CD4-positive, alpha-beta T cell (primary cell): Measurements from ENCODE around the gene JUP. TPM values are rescaled to one million over a fixed set of nuclear protein-coding genes. Genes with fewer than 3 reads are reported as not detected.

Experiments used
- ATAC-seq: fragments of 200-7000 bp; cut with Tn5 transposase; one replicate; pipeline ENCODE4 v1.10.0; 2022; ENCODE audit warnings: mild to moderate bottlenecking; ENCODE audit not compliant: poor library complexity
- CTCF ChIA-PET: fragments of 350-600 bp; sonication (Branson Sonifier 250); formaldehyde crosslinking; loops from one replicate; lab custom pipeline; 2021; ENCODE audit warnings: antibody characterized with exemption, inconsistent platforms; lab: Charles Lee
- POLR2A ChIA-PET: fragments of 350-600 bp; sonication (Branson Sonifier 250); formaldehyde crosslinking; loops from one replicate; lab custom pipeline; 2021; ENCODE audit warnings: antibody characterized with exemption, inconsistent platforms; lab: Charles Lee
- DNase-seq, 14 experiments: peaks; one replicate each; pipeline ENCODE4 v3.0.0-alpha.2; 2013 to 2020; ENCODE audit warnings: mixed read lengths in 2 of 14
- H3K27ac ChIP-seq, 2 donors: one replicate each; pipeline versions ENCODE4 v1.5.1 to v1.7.0; 2013; ENCODE audit warnings: low read length in 2 of 2, low read depth in 1 of 2, mild to moderate bottlenecking in 1 of 2
- H3K27me3 ChIP-seq, 2 experiments: 1 replicate in 1 of 2; 2 replicates in 1 of 2; pipeline versions ENCODE4 v1.6.1 to v1.7.0; 2013; ENCODE audit warnings: low read length in 2 of 2, control low read depth in 1 of 2, mild to moderate bottlenecking in 1 of 2, moderate library complexity in 1 of 2; ENCODE audit not compliant: insufficient read depth in 2 of 2, control insufficient read depth in 1 of 2
- H3K36me3 ChIP-seq: one replicate; pipeline ENCODE4 v1.6.1; 2013; ENCODE audit warnings: low read length, control low read depth; ENCODE audit not compliant: insufficient read depth
- H3K4me1 ChIP-seq: one replicate; pipeline ENCODE4 v1.6.1; 2013; ENCODE audit warnings: low read length, control low read depth; ENCODE audit not compliant: insufficient read depth
- H3K4me3 ChIP-seq: one replicate; pipeline ENCODE4 v1.5.1; 2013; ENCODE audit warnings: mild to moderate bottlenecking, low read length, moderate library complexity
- H3K9me3 ChIP-seq, 2 experiments: 1 replicate in 1 of 2; 2 replicates in 1 of 2; pipeline versions ENCODE4 v1.6.1 to v1.7.0; 2013; ENCODE audit warnings: low read length in 2 of 2, mild to moderate bottlenecking in 2 of 2, control low read depth in 1 of 2, moderate library complexity in 1 of 2; ENCODE audit not compliant: control insufficient read depth in 1 of 2, insufficient read depth in 1 of 2
- H3K27ac Mint-ChIP-seq: one replicate; pipeline ENCODE4 v1.8.0; 2020; ENCODE audit warnings: mixed read lengths
- H3K27me3 Mint-ChIP-seq: one replicate; pipeline ENCODE4 v1.8.0; 2021; ENCODE audit warnings: mixed read lengths
- H3K36me3 Mint-ChIP-seq: one replicate; pipeline ENCODE4 v1.8.0; 2021; ENCODE audit warnings: low read depth, mixed read lengths
- H3K4me1 Mint-ChIP-seq: one replicate; pipeline ENCODE4 v1.8.0; 2021; ENCODE audit warnings: low read depth, mixed read lengths
- H3K4me3 Mint-ChIP-seq: one replicate; pipeline ENCODE4 v1.8.0; 2020; ENCODE audit warnings: mild to moderate bottlenecking, mixed read lengths
- H3K9me3 Mint-ChIP-seq: one replicate; pipeline ENCODE4 v1.8.0; 2020; ENCODE audit warnings: mixed read lengths
- CTCF ChIP-seq: fragments of 200-600 bp; IDR thresholded peaks from one replicate; pipeline ENCODE4 v1.8.0; 2022; ENCODE audit warnings: antibody characterized with exemption, mild to moderate bottlenecking
- intact Hi-C, 2 experiments: fragments of 100-400 bp; cut with DNase I in 1 of 2; cut with micrococcal nuclease in 1 of 2; formaldehyde crosslinking; loops; one replicate each; pipeline versions ENCODE4 v1.15.1 to v1.9.0; 2023 to 2025; cut with DNase I, micrococcal nuclease
- total RNA-seq, 174 experiments: library from RNA in 2 of 174; stranded (reverse) in 2 of 174; gene quantifications; one replicate each; pipeline ENCODE4 v1.2.3 and lab custom pipeline; 2021 to 2026

JUP gene
- total RNA-seq, 2 experiments from 2014 or later = 0.88 to 1.1 TPM

DNA sequence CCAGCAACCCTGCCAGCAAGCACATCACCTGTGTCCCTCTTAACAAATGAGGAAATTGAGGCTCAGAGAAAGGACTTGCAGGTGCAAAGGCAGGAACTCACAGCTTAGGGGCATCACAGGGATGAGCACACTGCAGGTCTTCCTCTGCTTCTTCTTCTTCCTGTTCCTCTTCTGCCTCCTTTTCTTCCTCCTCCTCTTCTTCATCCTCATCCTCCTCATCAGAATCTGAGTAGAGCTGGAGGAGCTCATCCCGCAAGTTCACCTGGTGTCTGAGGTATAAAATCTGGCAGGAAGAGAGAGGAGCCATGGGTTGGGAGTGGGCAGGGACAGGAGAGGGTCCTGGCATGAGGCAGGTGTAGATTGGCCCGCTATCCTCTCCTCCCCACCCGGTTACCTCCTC, 54.7 kb downstream of the JUP start:
- ChIA-PET CTCF (no interaction called here), POLR2A (no interaction called here)
- Mint-ChIP-seq H3K36me3 (no peaks in the 10 kb centered on the region), H3K4me3 (no peak overlapping the region), H3K27me3 (peaks cover 62% of the 10 kb centered on the region), H3K9me3 (no peaks in the 10 kb centered on the region), H3K27ac (no peak overlapping the region), H3K4me1 (no peaks in the 10 kb centered on the region)
- intact Hi-C loops = no loop called here
- peaks cover 41 to 52% of the 10 kb centered on the region in 2 experiments for H3K27me3 ChIP-seq
- H3K27ac ChIP-seq = no peak overlapping the region
- no peaks in the 10 kb centered on the region for H3K36me3 ChIP-seq
- ATAC-seq (no peak), DNase-seq (no peak)
- no peak for TF ChIP-seq CTCF
- H3K4me3 ChIP-seq = no peak overlapping the region
- peaks cover 0 to 13% of the 10 kb centered on the region in 2 experiments for H3K9me3 ChIP-seq
- peaks cover 14% of the 10 kb centered on the region for H3K4me1 ChIP-seq

DNA sequence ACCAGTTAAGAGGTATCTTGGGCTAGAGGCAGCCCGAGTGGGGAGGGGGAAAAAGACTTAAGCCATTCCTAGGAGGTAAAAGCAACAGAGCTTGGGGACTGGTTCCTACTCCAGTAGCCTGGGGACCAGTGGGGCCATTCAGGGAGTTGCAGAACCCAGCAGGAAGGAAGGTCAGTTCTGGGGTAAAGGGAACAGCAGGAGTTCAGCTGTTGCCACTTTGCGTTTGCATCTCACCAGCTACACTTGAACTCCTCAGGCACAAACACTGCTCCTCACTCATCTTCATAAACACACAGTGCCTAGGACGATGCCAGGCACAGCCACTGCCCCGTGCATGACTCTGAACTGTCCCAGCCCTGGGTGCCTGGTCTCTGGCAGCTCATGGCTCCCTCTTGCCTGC, 56.0 kb downstream of the JUP start:
- Mint-ChIP-seq H3K27me3 (peaks cover 51% of the 10 kb centered on the region), H3K4me1 (no peaks in the 10 kb centered on the region), H3K4me3 (no peak overlapping the region), H3K36me3 (no peaks in the 10 kb centered on the region), H3K9me3 (no peaks in the 10 kb centered on the region), H3K27ac (no peak overlapping the region)
- Histone ChIP-seq H3K4me1 (peaks cover 14% of the 10 kb centered on the region), H3K4me3 (no peak overlapping the region), H3K36me3 (no peaks in the 10 kb centered on the region), H3K9me3 (peaks cover 0 to 13% of the 10 kb centered on the region in 2 experiments), H3K27ac (no peak overlapping the region), H3K27me3 (peaks cover 31 to 39% of the 10 kb centered on the region in 2 experiments)
- no peak for TF ChIP-seq CTCF
- POLR2A ChIA-PET = interaction anchor here (0.6 kb wide), 1 partner anchor 39 kb away, joined by 4 read pairs; no protein-coding TSS in a partner anchor
- CTCF ChIA-PET = no interaction called here
- intact Hi-C loops = no loop called here
- ATAC-seq = no peak
- DNase-seq = no peak

GRCh38 chr17:41728056-41728455, 58.5 kb downstream of the JUP start:
- no peak for ATAC-seq
- ChIA-PET CTCF (interaction anchor here (0.9 kb wide), 1 partner anchor 10 kb away, joined by 3 read pairs; no protein-coding TSS in a partner anchor), POLR2A (no interaction called here)
- Histone ChIP-seq H3K27ac (no peak overlapping the region), H3K27me3 (peaks cover 12 to 17% of the 10 kb centered on the region in 2 experiments), H3K4me3 (no peak overlapping the region), H3K9me3 (no peaks in the 10 kb centered on the region), H3K4me1 (no peaks in the 10 kb centered on the region), H3K36me3 (no peaks in the 10 kb centered on the region)
- H3K4me3 Mint-ChIP-seq = no peak overlapping the region
- intact Hi-C loops = no loop called here
- H3K27me3 Mint-ChIP-seq = peaks cover 44% of the 10 kb centered on the region
- H3K27ac Mint-ChIP-seq = no peak overlapping the region
- no peaks in the 10 kb centered on the region for H3K36me3 Mint-ChIP-seq
- no peak for TF ChIP-seq CTCF
- H3K4me1 Mint-ChIP-seq = no peaks in the 10 kb centered on the region
- no peaks in the 10 kb centered on the region for H3K9me3 Mint-ChIP-seq
- no peak for DNase-seq
